ENCODE results near the gene NHEJ1.

The NHEJ1 gene

GRCh38 chr2:219183151-219183772 lies 22.6 kb upstream of the NHEJ1 start:
- Histone ChIP-seq H3K4me3 (ENCODE audit: low read depth, low read length) (no peak overlapping the region), H3K27me3 (replicated peaks) (no peaks in the 10 kb centered on the region), H3K36me3 (replicated peaks) (peaks cover 31% of the 10 kb centered on the region), H3K27ac (no peak overlapping the region)
- no peak for DNase-seq
- TF ChIP-seq, protein P1, sequence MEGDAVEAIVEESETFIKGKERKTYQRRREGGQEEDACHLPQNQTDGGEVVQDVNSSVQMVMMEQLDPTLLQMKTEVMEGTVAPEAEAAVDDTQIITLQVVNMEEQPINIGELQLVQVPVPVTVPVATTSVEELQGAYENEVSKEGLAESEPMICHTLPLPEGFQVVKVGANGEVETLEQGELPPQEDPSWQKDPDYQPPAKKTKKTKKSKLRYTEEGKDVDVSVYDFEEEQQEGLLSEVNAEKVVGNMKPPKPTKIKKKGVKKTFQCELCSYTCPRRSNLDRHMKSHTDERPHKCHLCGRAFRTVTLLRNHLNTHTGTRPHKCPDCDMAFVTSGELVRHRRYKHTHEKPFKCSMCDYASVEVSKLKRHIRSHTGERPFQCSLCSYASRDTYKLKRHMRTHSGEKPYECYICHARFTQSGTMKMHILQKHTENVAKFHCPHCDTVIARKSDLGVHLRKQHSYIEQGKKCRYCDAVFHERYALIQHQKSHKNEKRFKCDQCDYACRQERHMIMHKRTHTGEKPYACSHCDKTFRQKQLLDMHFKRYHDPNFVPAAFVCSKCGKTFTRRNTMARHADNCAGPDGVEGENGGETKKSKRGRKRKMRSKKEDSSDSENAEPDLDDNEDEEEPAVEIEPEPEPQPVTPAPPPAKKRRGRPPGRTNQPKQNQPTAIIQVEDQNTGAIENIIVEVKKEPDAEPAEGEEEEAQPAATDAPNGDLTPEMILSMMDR (IDR thresholded peaks at IDR 0.05; ENCODE audit: low read depth, low read length, missing control alignments), result no peak
- in situ Hi-C loops (cut with HindIII; ENCODE audit: low pct_ligation_motif_present, low sequenced_read_pairs), result no loop called here

GRCh38 chr2:219182331-219183150 lies 21.9 kb upstream of the NHEJ1 start:
- TF ChIP-seq, protein P1 (IDR thresholded peaks at IDR 0.05; ENCODE audit: low read depth, low read length, missing control alignments), result no peak
- in situ Hi-C loops (cut with HindIII; ENCODE audit: low pct_ligation_motif_present, low sequenced_read_pairs), result no loop called here
- H3K27me3 ChIP-seq (replicated peaks), result no peaks in the 10 kb centered on the region
- H3K27ac ChIP-seq, result no peak overlapping the region
- no peak overlapping the region for H3K4me3 ChIP-seq (ENCODE audit: low read depth, low read length)
- no peak for DNase-seq
- peaks cover 31% of the 10 kb centered on the region for H3K36me3 ChIP-seq (replicated peaks)

DNA sequence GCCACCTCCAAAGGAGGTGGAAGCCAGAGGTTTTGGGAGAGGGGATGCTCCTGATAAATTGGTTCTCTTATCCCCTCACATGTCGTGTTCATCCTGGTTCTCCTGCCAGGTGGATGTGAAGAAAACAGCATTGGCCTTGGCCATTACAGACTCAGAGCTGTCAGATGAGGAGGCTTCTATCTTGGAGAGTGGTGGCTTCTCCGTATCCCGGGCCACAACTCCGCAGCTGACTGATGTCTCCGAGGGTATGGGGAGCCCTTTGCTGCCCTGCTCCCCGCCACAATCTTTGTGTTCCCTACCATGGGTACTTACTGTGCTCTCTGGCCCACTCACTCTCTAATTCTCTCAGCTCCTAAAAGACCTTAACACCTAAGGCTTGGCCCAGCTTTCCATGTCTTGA lies 20.9 kb upstream of the NHEJ1 start:
- peaks cover 31% of the 10 kb centered on the region for H3K36me3 ChIP-seq (replicated peaks)
- TF ChIP-seq, protein P1 (IDR thresholded peaks at IDR 0.05; ENCODE audit: low read depth, low read length, missing control alignments), result no peak
- no peaks in the 10 kb centered on the region for H3K27me3 ChIP-seq (replicated peaks)
- H3K4me3 ChIP-seq (ENCODE audit: low read depth, low read length), result no peak overlapping the region
- in situ Hi-C loops (cut with HindIII; ENCODE audit: low pct_ligation_motif_present, low sequenced_read_pairs), result no loop called here
- DNase-seq, result no peak
- H3K27ac ChIP-seq, result no peak overlapping the region

GRCh38 chr2:219180961-219181360 lies 20.3 kb upstream of the NHEJ1 start:
- H3K4me3 ChIP-seq (ENCODE audit: low read depth, low read length), result no peak overlapping the region
- in situ Hi-C loops (cut with HindIII; ENCODE audit: low pct_ligation_motif_present, low sequenced_read_pairs), result no loop called here
- no peaks in the 10 kb centered on the region for H3K27me3 ChIP-seq (replicated peaks)
- no peak overlapping the region for H3K27ac ChIP-seq
- TF ChIP-seq, protein P1 (IDR thresholded peaks at IDR 0.05; ENCODE audit: low read depth, low read length, missing control alignments), result no peak
- peaks cover 31% of the 10 kb centered on the region for H3K36me3 ChIP-seq (replicated peaks)
- no peak for DNase-seq

- Histone ChIP-seq H3K36me3 (replicated peaks) (peaks cover 32% of the 10 kb centered on the region), H3K27ac (no peak overlapping the region), H3K4me3 (ENCODE audit: low read depth, low read length) (no peak overlapping the region), H3K27me3 (replicated peaks) (no peaks in the 10 kb centered on the region)
- in situ Hi-C loops (cut with HindIII; ENCODE audit: low pct_ligation_motif_present, low sequenced_read_pairs), result no loop called here
- TF ChIP-seq, protein P1 (IDR thresholded peaks at IDR 0.05; ENCODE audit: low read depth, low read length, missing control alignments), result no peak
- no peak for DNase-seq
Observed at GRCh38 chr2:219179601-219180465, 19.2 kb upstream of the NHEJ1 start.

All from brain microvascular endothelial cell (primary cell).